SK-N-SH (cell line): Measurements from ENCODE around the gene PPP1R1A. TPM values are rescaled to one million over a fixed set of nuclear protein-coding genes. Genes with fewer than 3 reads are reported as not detected.

Experiments
- CTCF ChIA-PET: fragments of 300-600, 350-600 bp; formaldehyde crosslinking; extraction: SDS; loops from one replicate; lab custom pipeline; 2021; lab: Yijun Ruan, JAX
- POLR2A ChIA-PET: fragments of 350-600 bp; sonication (Branson Sonifier 250); formaldehyde crosslinking; extraction: SDS; loops from one replicate; lab custom pipeline; 2020; ENCODE audit warnings: antibody characterized with exemption, inconsistent platforms; lab: Yijun Ruan, JAX
- DNase-seq: peaks from one replicate; pipeline ENCODE4 v3.0.0; 2012
- H2AFZ ChIP-seq: fragments of 200-600 bp; sonication (generic); 2 replicates; pipeline ENCODE4 v1.8.1; 2016; ENCODE audit warnings: antibody characterized with exemption, mild to moderate bottlenecking, low read depth
- H3F3A ChIP-seq: fragments of 200-600 bp; sonication (generic); replicated peaks from 2 replicates; pipeline ENCODE3; 2016; ENCODE audit warnings: antibody characterized with exemption, mild to moderate bottlenecking; ENCODE audit not compliant: insufficient read depth
- H3K27ac ChIP-seq, 2 experiments: fragments of 200-500 bp in 1 of 2; fragments of 200-600 bp in 1 of 2; sonication (Bioruptor generic) in 1 of 2; sonication (generic), shearing (Covaris generic) in 1 of 2; 2 replicates each; pipeline versions ENCODE4 v1.5.1 to v1.6.1; 2014 to 2016; ENCODE audit warnings: low read depth in 2 of 2, inconsistent platforms in 1 of 2, low read length in 1 of 2, mild to moderate bottlenecking in 1 of 2, mixed read lengths in 1 of 2
- H3K27me3 ChIP-seq: fragments of 200-600 bp; sonication (generic), shearing (Covaris generic); 2 replicates; pipeline ENCODE4 v1.6.1; 2016; ENCODE audit warnings: mixed run types; ENCODE audit not compliant: insufficient read depth
- H3K36me3 ChIP-seq, 2 experiments: fragments of 200-500 bp in 1 of 2; fragments of 200-600 bp in 1 of 2; sonication (Bioruptor generic) in 1 of 2; sonication (generic) in 1 of 2; replicated peaks in 1 of 2; 2 replicates each; pipeline versions ENCODE3 to v1.5.1; 2014 to 2016; ENCODE audit warnings: low read length in 1 of 2, mild to moderate bottlenecking in 1 of 2; ENCODE audit not compliant: insufficient read depth in 2 of 2, control insufficient read depth in 1 of 2
- H3K4me1 ChIP-seq, 2 experiments: fragments of 200-500 bp in 1 of 2; fragments of 200-600 bp in 1 of 2; sonication (Bioruptor generic) in 1 of 2; sonication (generic), shearing (Covaris generic) in 1 of 2; 2 replicates each; pipeline versions ENCODE4 v1.5.1 to v1.6.1; 2014 to 2016; ENCODE audit warnings: low read depth in 1 of 2, low read length in 1 of 2, mixed run types in 1 of 2; ENCODE audit not compliant: insufficient read depth in 2 of 2, control insufficient read depth in 1 of 2
- H3K4me2 ChIP-seq: fragments of 200-600 bp; sonication (generic), shearing (Covaris generic); 2 replicates; pipeline ENCODE4 v1.6.1; 2017; ENCODE audit warnings: mixed run types
- H3K4me3 ChIP-seq, 2 experiments: fragments of 200-500 bp in 1 of 2; fragments of 200-600 bp in 1 of 2; sonication (Bioruptor generic) in 1 of 2; sonication (generic), shearing (Covaris generic) in 1 of 2; 2 replicates each; pipeline versions ENCODE4 v1.5.1 to v1.8.1; 2014 to 2016; ENCODE audit warnings: low read depth in 2 of 2, inconsistent platforms in 1 of 2, low read length in 1 of 2, mild to moderate bottlenecking in 1 of 2, mixed read lengths in 1 of 2, moderate library complexity in 1 of 2
- H3K79me2 ChIP-seq: fragments of 200-600 bp; sonication (generic); 2 replicates; pipeline ENCODE4 v1.8.1; 2017; ENCODE audit warnings: mild to moderate bottlenecking; ENCODE audit not compliant: insufficient read depth
- H3K9ac ChIP-seq: fragments of 200-600 bp; sonication (generic); 2 replicates; pipeline ENCODE4 v1.6.1; 2017; ENCODE audit warnings: mixed run types
- H3K9me2 ChIP-seq: fragments of 200-600 bp; sonication (generic); 2 replicates; pipeline ENCODE4 v1.6.1; 2017; ENCODE audit warnings: mixed run types
- H3K9me3 ChIP-seq: fragments of 200-600 bp; sonication (generic); 2 replicates; pipeline ENCODE4 v1.6.1; 2017; ENCODE audit warnings: mixed run types, mild to moderate bottlenecking, moderate library complexity
- H4K20me1 ChIP-seq: fragments of 200-600 bp; sonication (generic); 2 replicates; pipeline ENCODE4 v1.6.1; 2017; ENCODE audit warnings: mild to moderate bottlenecking, mixed run types; ENCODE audit not compliant: insufficient read depth
- CHD2 ChIP-seq: fragments of 150-350 bp; IDR thresholded peaks from 2 replicates; pipeline ENCODE4 v1.6.1; 2018; ENCODE audit warnings: low read length; ENCODE audit not compliant: partially characterized antibody
- ELF1 ChIP-seq: IDR thresholded peaks from 2 replicates; pipeline ENCODE4 v1.4.0; 2012
- EP300 ChIP-seq, 2 experiments: IDR thresholded peaks; 2 replicates each; pipeline versions ENCODE4 v1.4.0 to v1.6.1; 2012; ENCODE audit warnings: borderline replicate concordance in 1 of 2, low read depth in 1 of 2, low read length in 1 of 2
- EZH2phosphoT487 ChIP-seq: fragments of 200-600 bp; sonication (generic); IDR thresholded peaks from 2 replicates; pipeline ENCODE4 v1.6.1; 2017; ENCODE audit warnings: low read depth, mixed run types, mild to moderate bottlenecking, antibody characterized with exemption, moderate library complexity, borderline replicate concordance
- FOXM1 ChIP-seq: IDR thresholded peaks from 2 replicates; pipeline ENCODE4 v1.4.0; 2012; ENCODE audit warnings: low read depth, mild to moderate bottlenecking
- JUND ChIP-seq: IDR thresholded peaks from 2 replicates; pipeline ENCODE4 v1.4.0; 2012
- MEF2A ChIP-seq: IDR thresholded peaks from 2 replicates; pipeline ENCODE4 v1.4.0; 2012; ENCODE audit warnings: low read depth, borderline replicate concordance
- POLR2AphosphoS5 ChIP-seq: IDR thresholded peaks from 2 replicates; pipeline ENCODE4 v1.6.1; 2012; ENCODE audit warnings: low read depth, low read length
- RAD21 ChIP-seq: IDR thresholded peaks from 2 replicates; pipeline ENCODE4 v1.6.1; 2012; ENCODE audit warnings: mild to moderate bottlenecking, low read length
- RCOR1 ChIP-seq: fragments of 150-350 bp; IDR thresholded peaks from 2 replicates; pipeline ENCODE4 v1.6.1; 2017; ENCODE audit warnings: antibody characterized with exemption, low read length
- RFX5 ChIP-seq: IDR thresholded peaks from 2 replicates; pipeline ENCODE4 v1.6.1; 2012; ENCODE audit warnings: mild to moderate bottlenecking, improper control_type of control experiment, low read length
- RXRA ChIP-seq: IDR thresholded peaks from 2 replicates; pipeline ENCODE4 v1.4.0; 2012; ENCODE audit warnings: low read depth, mild to moderate bottlenecking, borderline replicate concordance
- SMC3 ChIP-seq: IDR thresholded peaks from 2 replicates; pipeline ENCODE4 v1.6.1; 2012; ENCODE audit warnings: low read depth, low read length, improper control_type of control experiment
- TAF1 ChIP-seq: IDR thresholded peaks from 2 replicates; pipeline ENCODE4 v1.6.1; 2012; ENCODE audit warnings: low read depth, mild to moderate bottlenecking, low read length, moderate library complexity, borderline replicate concordance
- TCF12 ChIP-seq: IDR thresholded peaks from 2 replicates; pipeline ENCODE4 v1.4.0; 2012
- TEAD4 ChIP-seq: IDR thresholded peaks from 2 replicates; pipeline ENCODE4 v1.4.0; 2012; ENCODE audit warnings: mild to moderate bottlenecking, borderline replicate concordance; ENCODE audit not compliant: insufficient read depth
- WGBS: methylation state at CpG from one replicate; pipeline ENCODE4 v1.1.6; 2017; ENCODE audit warnings: low lambda C conversion rate; 5-methylcytosine and 5-hydroxymethylcytosine counted together
- polyA plus RNA-seq, 3 experiments: library from polyadenylated mRNA; depleted of rRNA; stranded (reverse); fragments of >200 nt; gene quantifications; 2 replicates each; pipeline ENCODE4 v1.2.3, GENCODE V29; 2012
- TF ChIP-seq, protein P1 (sequence below): fragments of 150-350 bp; IDR thresholded peaks from 2 replicates; pipeline ENCODE4 v1.6.1; 2016; ENCODE audit warnings: mild to moderate bottlenecking, low read depth, low read length
- TF ChIP-seq, protein P2 (sequence below): IDR thresholded peaks from 2 replicates; pipeline ENCODE4 v1.6.1; 2012; ENCODE audit warnings: mild to moderate bottlenecking, low read depth, low read length, moderate library complexity
- TF ChIP-seq, protein P3 (sequence below): IDR thresholded peaks from 2 replicates; pipeline ENCODE4 v1.4.0; 2012; ENCODE audit warnings: low read depth, borderline replicate concordance

PPP1R1A gene
- polyA plus RNA-seq, 1 of the 3 experiments (the other 2 are of a cell fraction) = not detected

DNA sequence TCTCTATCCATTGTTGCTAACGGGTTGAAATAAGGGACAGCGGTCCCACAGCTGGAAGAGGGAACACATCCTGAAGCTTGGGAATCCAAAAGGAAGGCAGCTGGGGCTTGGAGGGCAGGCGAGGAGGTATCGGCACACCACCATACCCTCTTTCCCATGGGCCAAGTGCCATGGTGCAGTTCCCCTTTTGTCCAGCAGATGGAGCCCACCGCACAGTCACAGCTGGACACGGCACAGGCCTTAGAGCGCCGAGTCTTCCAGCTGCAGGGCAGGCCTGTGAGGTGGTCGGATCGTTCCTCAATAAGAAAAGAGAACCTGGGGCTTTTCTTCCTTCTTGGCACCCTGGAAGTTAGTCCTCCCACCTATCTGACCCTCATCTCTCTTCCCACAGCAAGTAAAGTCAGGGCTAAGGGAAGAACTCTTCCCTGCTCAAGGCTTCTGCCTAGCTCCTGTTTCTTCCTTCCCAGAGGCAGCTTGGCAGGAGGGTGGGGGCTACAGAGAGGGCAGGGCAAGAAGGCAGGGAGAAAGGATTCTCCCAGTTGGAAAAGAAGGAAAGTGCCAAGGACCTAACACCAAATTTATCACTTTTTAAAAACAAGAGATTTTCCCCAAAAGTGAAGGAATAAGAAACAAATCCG, 8.6 kb downstream of the PPP1R1A start (continued):
- TF ChIP-seq, protein P1, sequence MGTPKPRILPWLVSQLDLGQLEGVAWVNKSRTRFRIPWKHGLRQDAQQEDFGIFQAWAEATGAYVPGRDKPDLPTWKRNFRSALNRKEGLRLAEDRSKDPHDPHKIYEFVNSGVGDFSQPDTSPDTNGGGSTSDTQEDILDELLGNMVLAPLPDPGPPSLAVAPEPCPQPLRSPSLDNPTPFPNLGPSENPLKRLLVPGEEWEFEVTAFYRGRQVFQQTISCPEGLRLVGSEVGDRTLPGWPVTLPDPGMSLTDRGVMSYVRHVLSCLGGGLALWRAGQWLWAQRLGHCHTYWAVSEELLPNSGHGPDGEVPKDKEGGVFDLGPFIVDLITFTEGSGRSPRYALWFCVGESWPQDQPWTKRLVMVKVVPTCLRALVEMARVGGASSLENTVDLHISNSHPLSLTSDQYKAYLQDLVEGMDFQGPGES = no peak
- no peak for TF ChIP-seq TCF12
- TF ChIP-seq SMC3 = peak; percentile 43
- TF ChIP-seq EZH2phosphoT487 = no peak
- TF ChIP-seq TEAD4 = no peak
- no peak for TF ChIP-seq POLR2AphosphoS5
- no peak for TF ChIP-seq CHD2
- TF ChIP-seq EP300 (IDR thresholded peaks at IDR 0.05; ENCODE audit: borderline replicate concordance in 1 of 2, low read depth in 1 of 2, low read length in 1 of 2) = no peak
- TF ChIP-seq, all 33 proteins: peak for 3

DNA sequence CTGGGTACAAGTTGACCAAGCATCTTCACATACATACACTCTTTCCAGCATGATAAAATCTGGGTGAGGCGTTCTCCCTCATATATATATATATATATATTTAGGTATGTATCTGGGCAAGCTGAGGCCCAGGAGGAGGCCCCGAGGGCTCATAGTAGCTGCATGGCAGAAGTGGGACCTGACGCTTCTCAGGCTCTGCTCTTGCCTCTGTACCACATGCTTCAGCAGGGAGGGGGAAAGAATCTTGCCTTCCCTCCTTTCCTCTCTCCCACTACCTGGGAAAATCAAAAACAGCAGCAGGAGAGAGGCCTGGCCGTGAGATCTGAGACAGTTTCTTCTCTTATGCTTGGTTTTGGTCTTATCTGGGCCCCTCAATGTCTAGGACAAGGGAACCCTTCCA, 9.2 kb downstream of the PPP1R1A start:
- Histone ChIP-seq H2AFZ (no peak overlapping the region), H3K4me1 (no peaks in the 10 kb centered on the region), H3K36me3 (no peaks in the 10 kb centered on the region), H3K4me3 (no peak overlapping the region), H3F3A (no peaks in the 10 kb centered on the region), H3K9me2 (no peaks in the 10 kb centered on the region), H3K9ac (no peak overlapping the region), H3K4me2 (no peak overlapping the region), H3K27ac (no peak overlapping the region), H3K9me3 (no peaks in the 10 kb centered on the region), H3K79me2 (no peaks in the 10 kb centered on the region), H3K27me3 (peaks cover 64% of the 10 kb centered on the region), H4K20me1 (no peaks in the 10 kb centered on the region)
- ChIA-PET CTCF (interaction anchor here (0.6 to 4.8 kb wide), 27 partner anchors 8 to 572 kb away, joined by 3 to 50 read pairs (median 4); partner anchors contain the start of genes PDE1B and PPP1R1A), POLR2A (no interaction called here)
- WGBS = 21% methylated on average over 4 of the region's 4 CpGs
- TF ChIP-seq MEF2A (no peak), EP300 (IDR thresholded peaks at IDR 0.05; ENCODE audit: borderline replicate concordance in 1 of 2, low read depth in 1 of 2, low read length in 1 of 2) (no peak), RCOR1 (no peak), TAF1 (no peak), JUND (no peak), RAD21 (no peak), FOXM1 (no peak), ELF1 (no peak), RFX5 (no peak), RXRA (no peak)
- TF ChIP-seq, protein P2, sequence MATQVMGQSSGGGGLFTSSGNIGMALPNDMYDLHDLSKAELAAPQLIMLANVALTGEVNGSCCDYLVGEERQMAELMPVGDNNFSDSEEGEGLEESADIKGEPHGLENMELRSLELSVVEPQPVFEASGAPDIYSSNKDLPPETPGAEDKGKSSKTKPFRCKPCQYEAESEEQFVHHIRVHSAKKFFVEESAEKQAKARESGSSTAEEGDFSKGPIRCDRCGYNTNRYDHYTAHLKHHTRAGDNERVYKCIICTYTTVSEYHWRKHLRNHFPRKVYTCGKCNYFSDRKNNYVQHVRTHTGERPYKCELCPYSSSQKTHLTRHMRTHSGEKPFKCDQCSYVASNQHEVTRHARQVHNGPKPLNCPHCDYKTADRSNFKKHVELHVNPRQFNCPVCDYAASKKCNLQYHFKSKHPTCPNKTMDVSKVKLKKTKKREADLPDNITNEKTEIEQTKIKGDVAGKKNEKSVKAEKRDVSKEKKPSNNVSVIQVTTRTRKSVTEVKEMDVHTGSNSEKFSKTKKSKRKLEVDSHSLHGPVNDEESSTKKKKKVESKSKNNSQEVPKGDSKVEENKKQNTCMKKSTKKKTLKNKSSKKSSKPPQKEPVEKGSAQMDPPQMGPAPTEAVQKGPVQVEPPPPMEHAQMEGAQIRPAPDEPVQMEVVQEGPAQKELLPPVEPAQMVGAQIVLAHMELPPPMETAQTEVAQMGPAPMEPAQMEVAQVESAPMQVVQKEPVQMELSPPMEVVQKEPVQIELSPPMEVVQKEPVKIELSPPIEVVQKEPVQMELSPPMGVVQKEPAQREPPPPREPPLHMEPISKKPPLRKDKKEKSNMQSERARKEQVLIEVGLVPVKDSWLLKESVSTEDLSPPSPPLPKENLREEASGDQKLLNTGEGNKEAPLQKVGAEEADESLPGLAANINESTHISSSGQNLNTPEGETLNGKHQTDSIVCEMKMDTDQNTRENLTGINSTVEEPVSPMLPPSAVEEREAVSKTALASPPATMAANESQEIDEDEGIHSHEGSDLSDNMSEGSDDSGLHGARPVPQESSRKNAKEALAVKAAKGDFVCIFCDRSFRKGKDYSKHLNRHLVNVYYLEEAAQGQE = no peak
- TF ChIP-seq, protein P3, sequence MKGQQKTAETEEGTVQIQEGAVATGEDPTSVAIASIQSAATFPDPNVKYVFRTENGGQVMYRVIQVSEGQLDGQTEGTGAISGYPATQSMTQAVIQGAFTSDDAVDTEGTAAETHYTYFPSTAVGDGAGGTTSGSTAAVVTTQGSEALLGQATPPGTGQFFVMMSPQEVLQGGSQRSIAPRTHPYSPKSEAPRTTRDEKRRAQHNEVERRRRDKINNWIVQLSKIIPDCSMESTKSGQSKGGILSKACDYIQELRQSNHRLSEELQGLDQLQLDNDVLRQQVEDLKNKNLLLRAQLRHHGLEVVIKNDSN = no peak
- DNase-seq = no peak
